T-helper 1 cell treated with Interleukin-12 subunit alpha and Interleukin-12 subunit beta and Interleukin-4 antibody, amounts not matched to agents 30 μg/mL and 1 μg/mL, for 36 hours (primary cell): ENCODE data around the gene SNRPA1.
A peak's percentile ranks its signal among the peaks of the same experiment; 100 is the strongest.

Source experiments
- H3K27ac Mint-ChIP-seq: one replicate; pipeline ENCODE4 v1.8.0; 2021; ENCODE audit warnings: mild to moderate bottlenecking, mixed read lengths
- H3K27me3 Mint-ChIP-seq: one replicate; pipeline ENCODE4 v1.8.0; 2021; ENCODE audit warnings: low read depth, mixed read lengths
- H3K36me3 Mint-ChIP-seq: one replicate; pipeline ENCODE4 v1.8.0; 2021; ENCODE audit warnings: low read depth, mixed read lengths
- H3K4me1 Mint-ChIP-seq: one replicate; pipeline ENCODE4 v1.8.0; 2021; ENCODE audit warnings: low read depth, mixed read lengths
- H3K4me3 Mint-ChIP-seq: one replicate; pipeline ENCODE4 v1.8.0; 2021; ENCODE audit warnings: mild to moderate bottlenecking, moderate library complexity, mixed read lengths
- H3K9me3 Mint-ChIP-seq: one replicate; pipeline ENCODE4 v1.8.0; 2021; ENCODE audit warnings: mixed read lengths

The SNRPA1 gene

DNA sequence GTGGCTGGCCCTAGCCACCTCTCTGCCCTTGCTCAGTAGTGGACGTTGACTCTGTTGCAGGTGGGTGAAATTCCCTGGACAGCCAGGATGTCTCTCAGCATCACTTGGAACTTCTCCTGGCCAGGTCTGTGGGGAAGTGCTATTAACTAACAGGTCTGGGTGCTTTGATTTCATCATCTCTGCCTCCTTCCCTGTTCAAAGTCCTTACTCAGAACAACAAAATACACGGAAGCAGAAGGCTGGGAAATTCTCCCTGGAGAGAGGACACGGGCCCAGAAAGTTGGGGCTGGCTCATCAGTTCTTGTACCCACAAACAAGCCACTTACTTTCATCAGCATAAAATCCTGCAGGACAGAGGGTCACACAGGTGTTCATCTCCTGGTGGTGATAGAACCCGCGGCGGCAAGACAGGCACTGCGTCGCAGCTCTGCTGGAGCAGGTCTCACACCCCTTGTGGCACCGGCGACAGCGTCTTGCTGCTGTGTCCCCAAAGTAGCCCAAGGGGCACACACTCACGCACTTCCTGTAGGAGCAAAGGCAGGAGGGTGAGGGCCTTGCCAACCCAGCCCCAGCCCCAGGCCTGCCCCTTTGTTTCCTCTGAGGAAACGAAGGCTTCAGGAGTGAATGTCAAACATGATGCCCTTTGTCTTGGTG, 29.6 kb upstream of the SNRPA1 start:
- peaks cover 2% of the 10 kb centered on the region for H3K36me3 Mint-ChIP-seq
- H3K4me1 Mint-ChIP-seq = peaks cover 12% of the 10 kb centered on the region
- no peak overlapping the region for H3K4me3 Mint-ChIP-seq
- H3K27ac Mint-ChIP-seq = no peak overlapping the region
- H3K9me3 Mint-ChIP-seq = no peaks in the 10 kb centered on the region
- peaks cover 3% of the 10 kb centered on the region for H3K27me3 Mint-ChIP-seq

DNA sequence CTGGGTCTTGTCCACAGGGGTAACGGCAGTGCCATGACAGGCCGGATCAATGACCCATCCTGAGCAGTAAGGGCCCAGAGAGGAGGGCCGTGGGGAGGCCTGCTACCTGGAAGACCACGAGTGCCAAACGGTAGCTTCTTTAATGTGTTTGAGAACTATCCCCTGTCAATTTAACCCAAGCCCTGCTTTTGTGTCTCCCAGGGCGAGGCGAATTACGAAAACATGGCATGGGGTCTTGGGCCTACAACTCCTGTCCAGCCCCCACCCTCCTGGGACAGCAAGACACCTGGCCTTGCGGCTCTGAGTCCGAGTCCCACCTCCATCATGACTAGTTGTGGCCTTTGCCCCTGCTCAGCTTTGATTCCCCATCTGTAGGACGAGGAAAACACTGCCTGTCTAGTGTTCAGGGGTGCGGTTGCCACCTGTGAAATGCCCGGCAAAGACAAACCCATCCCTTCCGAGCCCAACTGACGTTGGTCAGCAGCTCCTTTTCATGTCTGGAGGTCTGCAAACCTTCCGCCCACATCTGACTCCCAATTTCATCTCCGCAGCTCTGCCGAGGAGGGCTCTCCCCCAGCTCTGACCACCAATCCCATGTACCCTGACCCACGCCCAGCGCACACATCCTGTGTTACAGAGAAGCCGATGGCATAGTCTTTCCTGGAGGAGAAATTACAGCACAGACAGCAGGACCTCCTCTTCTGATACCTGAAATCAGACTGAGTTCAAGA, 28.9 kb upstream of the SNRPA1 start:
- Mint-ChIP-seq H3K9me3 (no peaks in the 10 kb centered on the region), H3K36me3 (peaks cover 2% of the 10 kb centered on the region), H3K4me1 (peaks cover 12% of the 10 kb centered on the region), H3K27me3 (peaks cover 3% of the 10 kb centered on the region), H3K27ac (no peak overlapping the region), H3K4me3 (no peak overlapping the region)

DNA sequence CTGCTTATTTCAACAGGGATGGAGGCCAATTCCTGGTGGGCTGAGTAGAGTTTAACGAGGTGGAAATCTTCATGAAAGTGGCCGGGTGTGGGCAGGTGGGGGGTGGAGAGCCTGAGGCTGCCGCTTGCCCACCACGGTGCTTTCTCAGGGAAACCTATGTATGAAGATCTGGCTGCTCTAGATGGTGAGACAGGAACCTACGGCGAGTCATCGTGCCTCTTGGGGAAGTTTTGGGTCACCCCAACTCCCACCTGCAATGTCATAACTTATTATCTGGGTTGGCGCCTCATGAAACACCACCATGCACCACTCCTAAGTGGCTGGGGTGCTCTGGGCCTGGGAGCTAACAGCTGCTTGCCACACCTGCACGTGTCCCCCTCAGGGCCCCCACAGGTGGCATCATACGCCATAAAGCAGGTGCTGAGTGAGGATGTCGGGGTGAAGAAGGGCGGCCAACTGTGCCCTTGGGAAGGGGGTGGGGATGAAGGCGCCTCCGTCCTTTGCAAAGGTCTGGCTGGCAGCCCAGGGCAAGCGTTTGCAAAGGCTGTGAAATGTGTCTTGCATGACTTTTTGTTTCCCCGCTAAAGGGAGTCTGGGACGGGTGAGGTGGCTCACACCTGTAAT, 27.9 kb upstream of the SNRPA1 start:
- peaks cover 2% of the 10 kb centered on the region for H3K36me3 Mint-ChIP-seq
- H3K9me3 Mint-ChIP-seq = no peaks in the 10 kb centered on the region
- H3K27ac Mint-ChIP-seq = no peak overlapping the region
- peaks cover 12% of the 10 kb centered on the region for H3K4me1 Mint-ChIP-seq
- H3K4me3 Mint-ChIP-seq = no peak overlapping the region
- H3K27me3 Mint-ChIP-seq = peaks cover 6% of the 10 kb centered on the region

DNA sequence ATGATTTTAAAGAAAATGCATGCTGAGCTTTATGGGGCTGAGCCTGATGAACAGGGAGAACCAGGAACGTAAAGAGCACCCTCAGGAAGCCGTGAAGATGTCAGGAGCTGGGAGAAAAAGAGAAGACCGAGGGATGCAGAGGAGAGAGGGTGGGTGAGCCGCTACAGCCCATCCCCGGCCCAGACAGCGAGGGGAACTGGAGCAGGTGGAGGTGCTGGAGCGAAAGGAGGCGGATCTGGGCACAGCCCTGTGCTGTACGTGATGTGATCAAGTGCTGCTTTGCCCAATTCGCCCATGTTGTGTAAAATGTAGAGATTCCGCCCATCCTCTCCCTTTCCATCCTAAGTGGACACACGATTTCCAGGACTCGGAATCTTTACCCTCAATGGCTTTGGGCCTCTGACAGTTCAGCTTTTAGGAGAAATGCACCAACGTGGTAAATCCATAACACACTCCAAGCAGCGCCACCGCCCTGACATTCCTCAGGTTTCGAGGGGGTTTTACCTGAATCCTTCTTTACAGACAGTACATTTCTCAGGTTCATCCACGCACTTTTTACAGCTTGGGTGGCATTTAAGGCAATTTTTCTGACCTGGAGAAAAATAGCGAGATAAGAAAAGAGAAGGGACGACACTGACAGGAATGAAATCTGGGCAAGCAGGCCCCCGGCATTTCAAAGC, 27.1 kb upstream of the SNRPA1 start:
- Mint-ChIP-seq H3K4me1 (peaks cover 12% of the 10 kb centered on the region), H3K36me3 (peaks cover 2% of the 10 kb centered on the region), H3K27me3 (peaks cover 9% of the 10 kb centered on the region), H3K4me3 (no peak overlapping the region), H3K27ac (no peak overlapping the region), H3K9me3 (no peaks in the 10 kb centered on the region)

DNA sequence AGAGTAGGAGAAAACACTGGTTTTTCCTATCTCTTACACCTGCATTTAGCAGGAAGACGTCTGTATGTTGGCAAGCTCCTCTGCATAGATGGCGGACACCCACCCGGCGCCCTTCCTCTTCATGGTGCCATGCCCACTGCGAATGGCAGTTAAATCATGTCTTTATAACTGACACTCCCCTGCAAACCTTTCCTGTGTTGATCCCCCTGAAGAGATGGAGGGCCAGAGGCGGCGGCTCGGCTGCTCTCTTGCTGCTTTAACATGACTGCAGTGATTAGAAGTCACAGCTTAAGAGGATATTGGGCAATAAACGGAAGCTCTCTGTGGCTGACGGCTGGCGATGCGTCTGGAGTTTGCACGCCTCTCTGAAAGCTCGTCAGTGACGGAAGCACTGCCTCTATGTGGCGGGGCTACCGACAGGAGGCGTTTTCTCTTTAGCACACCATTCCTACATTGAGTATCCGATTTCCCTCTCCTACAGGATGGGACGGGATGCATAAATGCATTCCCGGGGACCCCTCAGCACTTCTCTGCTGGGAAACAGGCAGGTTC, 25.5 kb upstream of the SNRPA1 start:
- H3K4me1 Mint-ChIP-seq = peaks cover 12% of the 10 kb centered on the region
- peak overlapping the region; percentile 96 for H3K27ac Mint-ChIP-seq
- H3K27me3 Mint-ChIP-seq = peaks cover 9% of the 10 kb centered on the region
- H3K36me3 Mint-ChIP-seq = peaks cover 2% of the 10 kb centered on the region
- peak overlapping the region; percentile 78 for H3K4me3 Mint-ChIP-seq
- no peaks in the 10 kb centered on the region for H3K9me3 Mint-ChIP-seq

DNA sequence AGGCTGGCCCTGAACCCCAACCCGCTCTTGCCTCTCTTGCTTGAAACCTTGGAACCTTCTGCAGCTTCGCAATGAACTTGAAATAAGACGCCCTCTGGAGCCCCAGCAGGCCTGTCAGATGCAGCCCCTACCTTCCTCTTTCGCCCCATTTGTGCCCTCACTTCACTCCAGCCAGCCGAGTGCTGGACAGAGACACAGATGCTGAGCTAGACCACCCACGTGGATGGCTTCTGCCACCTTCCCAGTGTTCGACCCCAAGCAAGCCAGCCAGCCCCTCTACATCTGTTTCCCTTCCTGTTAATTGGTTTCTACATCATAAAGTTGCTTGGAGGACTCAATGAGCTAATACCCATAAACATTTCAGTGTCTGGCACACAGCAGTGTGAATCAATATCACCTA, 23.8 kb upstream of the SNRPA1 start:
- H3K27ac Mint-ChIP-seq = no peak overlapping the region
- peaks cover 12% of the 10 kb centered on the region for H3K4me1 Mint-ChIP-seq
- peaks cover 9% of the 10 kb centered on the region for H3K27me3 Mint-ChIP-seq
- no peak overlapping the region for H3K4me3 Mint-ChIP-seq
- H3K9me3 Mint-ChIP-seq = no peaks in the 10 kb centered on the region
- H3K36me3 Mint-ChIP-seq = peaks cover 2% of the 10 kb centered on the region

DNA sequence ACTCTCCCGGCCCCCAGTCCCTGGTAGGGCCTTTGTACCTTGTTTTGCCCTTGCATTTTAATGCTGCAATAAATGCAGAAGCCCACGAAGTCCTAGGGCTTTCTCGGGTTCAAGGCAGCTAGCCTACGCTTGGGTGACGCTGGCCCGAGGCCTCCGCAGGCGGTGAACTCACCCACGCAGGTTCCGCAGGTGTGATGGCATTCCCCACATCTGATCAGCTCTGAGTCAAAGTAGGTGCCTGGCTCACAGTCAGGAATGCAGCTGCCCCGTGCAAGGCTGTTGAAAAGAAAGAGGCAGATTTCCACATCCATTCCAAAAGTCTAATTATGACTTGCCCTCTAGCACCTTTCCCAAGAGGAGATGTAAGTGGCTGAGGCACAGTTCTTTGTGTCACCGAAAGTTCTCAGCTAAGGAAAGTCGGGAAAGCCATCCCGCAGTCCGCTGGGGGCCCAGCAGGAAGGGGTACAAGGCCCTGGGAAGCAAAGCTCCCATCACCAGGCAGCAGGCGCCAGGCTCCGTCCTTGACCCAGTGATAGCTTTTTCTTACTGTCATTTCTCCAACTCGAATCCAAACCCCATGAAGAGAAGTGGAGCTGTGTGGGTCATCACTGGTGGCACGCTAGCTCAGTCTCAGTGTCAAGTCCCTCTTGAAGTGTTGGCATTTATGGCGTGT, 23.2 kb upstream of the SNRPA1 start:
- no peaks in the 10 kb centered on the region for H3K9me3 Mint-ChIP-seq
- H3K4me3 Mint-ChIP-seq = no peak overlapping the region
- peaks cover 2% of the 10 kb centered on the region for H3K36me3 Mint-ChIP-seq
- peaks cover 12% of the 10 kb centered on the region for H3K4me1 Mint-ChIP-seq
- H3K27ac Mint-ChIP-seq = no peak overlapping the region
- peaks cover 9% of the 10 kb centered on the region for H3K27me3 Mint-ChIP-seq

DNA sequence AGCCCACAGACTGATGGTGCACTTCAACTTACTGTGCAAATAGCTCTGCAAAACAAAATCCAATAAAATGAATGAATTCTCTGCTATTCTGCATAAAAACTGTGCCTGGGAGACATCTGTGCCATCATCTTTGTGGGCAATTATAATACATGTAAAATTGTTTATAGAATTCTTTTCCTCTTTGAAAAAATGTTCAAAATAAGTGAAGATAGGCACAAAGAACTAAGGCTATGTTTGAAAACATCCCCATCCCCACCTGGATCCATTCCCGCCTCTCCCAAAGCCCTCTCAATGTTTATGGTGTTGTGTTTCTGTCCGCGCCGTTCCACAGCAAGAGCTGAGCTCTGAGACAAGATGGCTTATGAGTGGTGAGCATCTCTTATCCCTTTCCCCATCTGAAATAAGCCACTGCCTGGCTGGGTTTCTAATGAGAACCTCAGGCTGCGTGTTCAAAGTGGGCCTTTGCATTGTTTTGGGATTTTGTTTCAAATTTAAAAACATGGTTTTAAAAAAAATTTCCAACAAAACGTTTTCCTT, 22.4 kb upstream of the SNRPA1 start:
- H3K4me1 Mint-ChIP-seq = peaks cover 12% of the 10 kb centered on the region
- no peaks in the 10 kb centered on the region for H3K9me3 Mint-ChIP-seq
- H3K27ac Mint-ChIP-seq = no peak overlapping the region
- peaks cover 2% of the 10 kb centered on the region for H3K36me3 Mint-ChIP-seq
- H3K27me3 Mint-ChIP-seq = peaks cover 9% of the 10 kb centered on the region
- H3K4me3 Mint-ChIP-seq = no peak overlapping the region

DNA sequence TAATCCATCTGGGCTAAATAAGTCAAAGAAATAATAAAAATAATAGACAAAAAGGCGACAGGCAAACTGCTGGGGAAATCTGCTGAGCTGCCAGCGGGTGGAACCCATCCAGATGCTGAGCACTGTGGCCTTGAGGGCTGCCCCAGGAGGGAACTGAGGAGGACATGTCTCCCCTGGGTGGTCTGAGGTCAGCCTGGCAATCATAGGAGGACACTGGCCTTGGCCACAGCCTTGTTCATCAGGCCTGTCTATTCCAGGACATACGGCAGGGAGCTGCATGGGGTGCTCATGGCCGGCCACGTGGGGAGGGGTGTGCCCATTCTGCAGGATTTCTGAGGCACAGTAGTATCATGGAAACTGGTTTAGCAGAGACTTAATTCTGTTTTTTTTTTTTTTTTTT, 21.5 kb upstream of the SNRPA1 start:
- peaks cover 9% of the 10 kb centered on the region for H3K27me3 Mint-ChIP-seq
- H3K27ac Mint-ChIP-seq = no peak overlapping the region
- no peaks in the 10 kb centered on the region for H3K9me3 Mint-ChIP-seq
- H3K36me3 Mint-ChIP-seq = no peaks in the 10 kb centered on the region
- peaks cover 12% of the 10 kb centered on the region for H3K4me1 Mint-ChIP-seq
- no peak overlapping the region for H3K4me3 Mint-ChIP-seq

DNA sequence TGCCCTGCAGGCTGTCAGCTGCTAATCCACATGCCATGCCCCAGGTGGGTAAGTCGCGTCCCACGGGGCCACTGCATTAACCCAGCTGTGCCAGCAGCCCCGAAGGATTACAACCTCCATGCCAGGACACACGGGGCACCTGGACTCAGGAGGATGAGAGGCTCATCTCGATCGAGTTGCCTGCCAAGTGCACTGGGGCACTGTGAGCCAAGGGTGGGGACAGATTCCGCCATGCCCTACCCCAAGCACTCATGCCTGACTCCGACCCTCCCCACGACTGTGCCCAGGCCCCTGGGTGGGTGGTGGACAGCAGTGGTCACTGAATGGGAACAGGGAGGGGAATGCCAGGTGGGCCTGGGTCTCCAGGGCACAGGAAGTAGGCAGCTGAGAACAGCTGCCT, 20.7 kb upstream of the SNRPA1 start:
- Mint-ChIP-seq H3K27ac (no peak overlapping the region), H3K4me1 (peaks cover 5% of the 10 kb centered on the region), H3K27me3 (peaks cover 9% of the 10 kb centered on the region), H3K9me3 (no peaks in the 10 kb centered on the region), H3K4me3 (no peak overlapping the region), H3K36me3 (no peaks in the 10 kb centered on the region)

DNA sequence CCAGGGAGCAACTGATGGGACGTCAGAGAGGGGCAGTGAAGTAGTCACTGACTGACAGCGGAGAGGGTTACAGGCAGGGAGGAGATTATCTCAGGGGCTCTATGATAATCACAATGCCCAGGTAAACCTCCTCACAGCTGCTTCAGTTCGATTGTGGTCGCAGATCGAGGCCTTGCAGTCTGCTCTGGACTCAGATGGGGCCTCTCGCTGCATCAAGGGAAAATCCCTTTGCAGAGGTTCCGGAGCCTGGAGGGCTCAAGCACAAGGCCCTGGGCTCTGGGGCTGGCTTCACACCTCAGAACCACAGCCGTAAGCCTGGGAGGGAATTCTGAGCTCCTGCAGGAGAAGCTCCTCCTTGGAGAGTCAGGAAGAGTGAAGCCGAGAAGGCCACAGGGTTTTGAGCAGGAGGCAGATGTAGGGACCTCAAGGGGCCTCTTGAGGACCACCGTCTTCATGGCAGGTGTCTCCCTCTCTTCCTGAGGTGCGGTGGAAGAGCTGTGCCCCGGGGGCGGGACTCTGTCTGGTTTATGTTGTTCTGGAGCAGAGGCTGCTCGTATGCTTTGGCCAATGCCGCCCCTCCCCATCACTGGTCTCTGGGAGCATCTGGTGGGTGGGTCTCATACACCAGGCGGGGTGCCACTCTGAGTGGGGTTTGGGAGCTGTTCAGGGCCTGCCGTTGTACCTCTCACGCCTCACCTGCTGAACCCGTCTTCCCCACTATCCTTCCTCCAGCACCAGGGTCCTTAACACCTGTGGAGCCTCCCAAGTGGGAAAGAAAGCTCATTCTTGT, 19.5 kb upstream of the SNRPA1 start:
- Mint-ChIP-seq H3K9me3 (no peaks in the 10 kb centered on the region), H3K27ac (no peak overlapping the region), H3K4me1 (no peaks in the 10 kb centered on the region), H3K27me3 (peaks cover 9% of the 10 kb centered on the region), H3K36me3 (no peaks in the 10 kb centered on the region), H3K4me3 (no peak overlapping the region)

DNA sequence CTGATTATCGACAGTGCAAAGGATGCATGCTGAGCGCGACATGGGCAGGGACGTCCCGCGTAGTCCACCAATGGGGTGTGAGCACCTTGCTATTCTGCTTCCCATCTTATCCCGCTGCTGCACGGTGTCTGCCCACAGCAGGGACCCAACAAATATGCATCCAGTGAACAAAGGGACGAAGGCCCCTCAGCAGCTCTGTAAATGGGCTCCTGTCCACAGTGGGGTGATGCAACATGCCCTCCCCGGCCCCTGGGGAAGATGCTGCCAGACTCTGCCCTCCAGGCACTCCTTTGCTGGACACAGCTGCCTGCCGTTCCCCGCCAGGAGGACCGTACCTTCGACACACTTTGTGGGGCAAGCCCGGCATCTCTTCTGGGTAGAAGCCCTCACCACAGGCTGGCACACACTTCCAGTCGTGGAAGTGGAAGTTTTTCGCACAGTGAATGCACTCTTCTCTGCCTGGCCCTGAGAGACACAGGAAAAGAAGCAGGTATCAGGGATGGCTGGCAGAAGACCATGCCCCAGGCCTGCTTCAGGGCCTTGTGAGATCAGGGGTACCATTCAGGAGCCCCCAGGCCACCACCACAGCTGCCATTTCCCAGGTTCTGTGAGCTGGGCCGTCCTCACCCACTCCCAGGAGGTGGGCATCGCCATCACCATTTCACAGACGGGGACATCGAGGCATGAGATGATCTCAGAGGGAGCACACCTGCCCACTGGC, 18.2 kb upstream of the SNRPA1 start:
- H3K27ac Mint-ChIP-seq = no peak overlapping the region
- no peaks in the 10 kb centered on the region for H3K36me3 Mint-ChIP-seq

DNA sequence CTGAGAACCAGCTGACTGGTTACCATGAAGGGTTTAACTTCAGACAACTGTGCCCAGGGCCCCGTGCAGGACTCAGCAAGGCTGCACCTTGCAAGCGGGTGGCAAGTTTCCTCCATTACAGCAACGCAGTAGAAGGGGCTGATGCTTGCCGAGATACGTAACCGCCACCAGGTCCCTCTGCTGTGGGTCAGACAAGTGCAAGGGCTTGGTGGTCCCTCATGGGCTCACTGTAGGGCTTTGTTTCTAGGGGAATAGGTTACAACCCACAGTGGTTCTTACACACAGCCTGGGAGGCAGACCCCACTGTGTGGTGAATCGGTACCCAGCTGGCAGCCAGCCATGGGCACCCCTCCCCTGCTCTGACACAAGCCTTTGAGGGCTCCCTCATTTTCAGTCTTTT, 15.5 kb upstream of the SNRPA1 start:
- no peaks in the 10 kb centered on the region for H3K27me3 Mint-ChIP-seq
- H3K4me3 Mint-ChIP-seq = no peak overlapping the region
- no peaks in the 10 kb centered on the region for H3K9me3 Mint-ChIP-seq
- H3K27ac Mint-ChIP-seq = no peak overlapping the region
- no peaks in the 10 kb centered on the region for H3K36me3 Mint-ChIP-seq
- no peaks in the 10 kb centered on the region for H3K4me1 Mint-ChIP-seq

More for the DNA sequence above, 18.2 kb upstream of the SNRPA1 start:
- no peak overlapping the region for H3K4me3 Mint-ChIP-seq
- no peaks in the 10 kb centered on the region for H3K4me1 Mint-ChIP-seq
- no peaks in the 10 kb centered on the region for H3K9me3 Mint-ChIP-seq
- H3K27me3 Mint-ChIP-seq = peaks cover 5% of the 10 kb centered on the region
